Adrenal gland (tissue), 12 donors: Measurements from ENCODE around the gene RPS25. TPM values are rescaled to one million over a fixed set of nuclear protein-coding genes. Genes with fewer than 3 reads are reported as not detected.
"Not testable (repeated sequence)": the region's sequence is repeated elsewhere in the genome, so short reads cannot be mapped to it uniquely, and the experiment has no call there.

Source experiments
- DNase-seq, 7 donors: peaks; one replicate each; pipeline ENCODE4 v3.0.0-alpha.2; 2019 to 2020
- H3K27ac ChIP-seq, 5 donors: fragments of 200-600 bp; sonication (generic) in 4 of 5; 1 replicate in 3 of 5; 2 replicates in 2 of 5; pipeline versions ENCODE4 v1.5.1 to v1.8.0; 2016 to 2020; ENCODE audit warnings: mild to moderate bottlenecking in 1 of 5
- H3K27me3 ChIP-seq: fragments of 200-600 bp; 2 replicates; pipeline ENCODE4 v1.8.0; 2021
- H3K36me3 ChIP-seq, 2 donors: fragments of 200-600 bp; replicated peaks in 1 of 2; 1 replicate in 1 of 2; 2 replicates in 1 of 2; pipeline versions ENCODE4 v1.5.1 to v1.8.0; 2018 to 2022
- H3K4me1 ChIP-seq, 2 donors: fragments of 200-600 bp; replicated peaks in 1 of 2; 1 replicate in 1 of 2; 2 replicates in 1 of 2; pipeline versions ENCODE4 v1.5.1 to v1.8.0; 2018 to 2021
- H3K4me3 ChIP-seq, 4 donors: fragments of 200-600 bp; sonication (generic) in 3 of 4; one replicate each; pipeline ENCODE4 v1.5.1; 2016 to 2018
- H3K9me3 ChIP-seq, 3 donors: fragments of 200-600 bp; sonication (generic) in 1 of 3; replicated peaks in 1 of 3; 1 replicate in 2 of 3; 2 replicates in 1 of 3; pipeline versions ENCODE4 v1.5.1 to v1.8.0; 2016 to 2021
- CTCF ChIP-seq, 6 experiments: fragments of 450-650 bp in 4 of 6; fragments of 200-600 bp in 2 of 6; sonication (generic) in 1 of 6; IDR thresholded peaks; 1 replicate in 5 of 6; 2 replicates in 1 of 6; pipeline versions ENCODE4 v1.5.1 to v1.8.0; 2016 to 2021; ENCODE audit warnings: antibody characterized with exemption in 6 of 6, mild to moderate bottlenecking in 2 of 6, moderate library complexity in 1 of 6
- POLR2A ChIP-seq, 2 donors: fragments of 450-650 bp; IDR thresholded peaks; one replicate each; pipeline ENCODE4 v1.6.1; 2017; ENCODE audit warnings: antibody characterized with exemption in 2 of 2, mild to moderate bottlenecking in 2 of 2, moderate library complexity in 1 of 2
- WGBS, 4 donors: extraction: QIAGEN DNeasy Blood & Tissue Kit in 2 of 4; methylation state at CpG; one replicate each; pipeline versions ENCODE4 v1.1.5 to v1.1.7; 2013 to 2017; 5-methylcytosine and 5-hydroxymethylcytosine counted together
- intact Hi-C, 2 donors: fragments of 100-400 bp; cut with DNase I; formaldehyde crosslinking; loops; one replicate each; pipeline versions ENCODE4 v1.14.1 to v1.15.0; 2022 to 2023
- microRNA-seq, 3 donors: library from miRNA; unstranded; fragments of <30 nt; microRNA quantifications; one replicate each; pipeline ENCODE4, GENCODE V29; 2017 to 2020
- polyA plus RNA-seq, 3 donors: library from polyadenylated mRNA; stranded (reverse); fragments of 200-250 nt in 2 of 3; fragments of 350-450 nt in 1 of 3; fragmentation: Illumina TruSeq in 1 of 3; extraction: RNeasy Lipid Tissue Mini Kit (QIAGEN cat#74804) in 1 of 3; gene quantifications; one replicate each; pipeline ENCODE4 v1.2.3, GENCODE V29; 2013 to 2014
- small RNA-seq, 2 donors: library from RNA; depleted of rRNA; stranded (forward); fragments of <200 nt; gene quantifications; one replicate each; pipeline ENCODE3, GENCODE V24; 2016
- total RNA-seq, 9 donors: library from RNA; depleted of rRNA in 4 of 9; stranded (reverse); fragments of >200 nt in 4 of 9; fragments of 120-200 nt in 1 of 9; fragmentation: NEBNext Ultra II Directional in 1 of 9; extraction: Animal tissue kit (Norgen Biotek cat#: 25700) in 1 of 9; gene quantifications; one replicate each; pipeline versions ENCODE4 v1.1.0 to v1.2.4, GENCODE V29; 2013 to 2023
- donor health status: healthy with polysubstance abuse.
- donor health status: Bipolar disorder and iron deficiency.
- donor health status: DM: yes; HTN: yes; CAD: no.
- donor health status: DM: no; HTN: no; CAD: no.
- donor health status: DM: no; HTN: no; CAD: no.
- donor health status: DM: yes; HTN: yes; CAD: no.

Gene RPS25
- total and polyA plus RNA-seq, 12 donors, result 935 to 1,825 (median 1,091) TPM

GRCh38 chr11:118975771-118976709, 42.1 kb downstream of the RPS25 start:
- peaks cover 8% of the 10 kb centered on the region for H3K27me3 ChIP-seq
- no peak for DNase-seq
- intact Hi-C loops, result no loop called here
- no peak for TF ChIP-seq POLR2A (IDR thresholded peaks at IDR 0.05)
- TF ChIP-seq CTCF (IDR thresholded peaks at IDR 0.05), result no peak
- no peak overlapping the region for H3K4me3 ChIP-seq
- WGBS, 4 donors, result 80 to 84% (median 82%) methylated on average over 15 of the region's 15 CpGs
- no peak overlapping the region for H3K27ac ChIP-seq
- peaks cover 0 to 11% of the 10 kb centered on the region in 2 donors for H3K4me1 ChIP-seq
- no peaks in the 10 kb centered on the region for H3K9me3 ChIP-seq
- no peaks in the 10 kb centered on the region for H3K36me3 ChIP-seq

- Histone ChIP-seq H3K9me3 (no peaks in the 10 kb centered on the region), H3K4me3 (no peak overlapping the region), H3K36me3 (no peaks in the 10 kb centered on the region), H3K4me1 (no peaks in the 10 kb centered on the region), H3K27me3 (peaks cover 12% of the 10 kb centered on the region), H3K27ac (no peak overlapping the region)
- 93 to 96% (median 96%) methylated on average over 2 of the region's 2 CpGs for WGBS, 4 donors
- intact Hi-C loops, result no loop called here
- no peak for TF ChIP-seq POLR2A (IDR thresholded peaks at IDR 0.05)
- TF ChIP-seq CTCF (IDR thresholded peaks at IDR 0.05), result no peak
- no peak for DNase-seq
Measured at GRCh38 chr11:118973985-118974384, 44.2 kb downstream of the RPS25 start.

GRCh38 chr11:118971646-118972045, 46.5 kb downstream of the RPS25 start, which contains the start of gene FOXR1:
TSS of gene FOXR1 (plus strand) at chr11:118971761. CDS start at chr11:118971932, 171 bp downstream.
- TF ChIP-seq CTCF (IDR thresholded peaks at IDR 0.05) (no peak), POLR2A (IDR thresholded peaks at IDR 0.05) (no peak)
- Histone ChIP-seq H3K4me3 (no peak within 1 kb of the TSS), H3K27ac (no peak within 1 kb of the TSS), H3K27me3 (peaks cover 12% of the 10 kb centered on the region), H3K36me3 (no peaks in the 10 kb centered on the region), H3K9me3 (no peaks in the 10 kb centered on the region), H3K4me1 (no peaks in the 10 kb centered on the region)
- 35 to 68% (median 42%) methylated on average over 16 to 33 of the region's 33 CpGs for WGBS, 4 donors
- DNase-seq, result no peak
- intact Hi-C loops, result no loop called here

DNA sequence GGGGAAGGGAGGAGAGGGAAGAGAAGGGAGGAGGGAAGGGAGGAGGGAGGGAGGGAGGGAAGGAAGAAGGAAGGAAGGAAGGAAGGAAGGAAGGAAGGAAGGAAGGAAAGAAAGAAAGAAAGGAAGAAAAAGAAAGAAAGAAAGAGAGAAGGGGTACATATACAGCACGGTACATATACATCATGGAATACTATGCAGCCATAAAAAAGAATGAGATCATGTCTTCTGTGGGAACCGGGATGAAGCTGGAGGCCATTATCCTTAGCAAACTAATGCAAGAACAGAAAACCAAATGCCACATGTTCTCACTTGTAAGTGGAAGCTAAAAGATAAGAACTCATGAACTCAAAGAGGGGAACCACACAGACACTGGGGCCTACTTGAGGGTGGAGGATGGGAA, 48.6 kb downstream of the RPS25 start:
- H3K27me3 ChIP-seq, result peaks cover 12% of the 10 kb centered on the region
- H3K36me3 ChIP-seq, intact Hi-C loops, H3K27ac ChIP-seq, DNase-seq, H3K4me1 ChIP-seq, H3K4me3 ChIP-seq, H3K9me3 ChIP-seq: not testable (repeated sequence)
- WGBS, 4 donors, result 84 to 96% (median 95%) methylated on average over 2 of the region's 2 CpGs

Small RNA genes within 50 kb of the gene (microRNA-seq; reads per million reads assigned to microRNA genes)
- 0 to 0.28 (median 0) reads per million in 3 donors for gene MIR3656

Small RNA genes within 50 kb of the gene (small RNA-seq; reads per million reads assigned to genes)
- gene AP003392.2, result 0 reads per million in 2 donors
- 0 reads per million in 2 donors for gene RF00017
- gene RF00019, result 0 reads per million in 2 donors

Other genes starting within 250 kb of the RPS25 start
- 100 to 1,000 TPM in 4 of 9 donors, 10 to 100 TPM in 5; 59.6 to 138 (median 97.3) TPM for gene DDX6, start 227.2 kb downstream of the RPS25 start, total RNA-seq
- 10 to 100 TPM; 17.6 to 57.4 (median 22.4) TPM for gene DDX6, start 227.2 kb downstream of the RPS25 start, polyA plus RNA-seq
- under 1 TPM in 4 of 9 donors, not detected in 5; 0.04 to 0.17 (median 0.11) TPM for gene CXCR5, start 134.5 kb downstream of the RPS25 start, total RNA-seq
- under 1 TPM in 2 of 3 donors, not detected in 1; 0.24 to 0.27 TPM for gene CXCR5, start 134.5 kb downstream of the RPS25 start, polyA plus RNA-seq
- 100 to 1,000 TPM in 2 of 9 donors, 10 to 100 TPM in 6, 1 to 10 TPM in 1; 6.9 to 108 (median 55.2) TPM for gene BCL9L, start 92.4 kb downstream of the RPS25 start, total RNA-seq
- gene BCL9L, start 92.4 kb downstream of the RPS25 start, polyA plus RNA-seq, result 10 to 100 TPM in 2 of 3 donors, 1 to 10 TPM in 1; 7.8 to 47.7 (median 18.3) TPM
- under 1 TPM in 1 of 9 donors, not detected in 8; 0.39 TPM for gene UPK2, start 62.0 kb downstream of the RPS25 start, total RNA-seq
- 1 to 10 TPM in 1 of 3 donors, under 1 TPM in 1, not detected in 1; 0.64 to 1.0 TPM for gene UPK2, start 62.0 kb downstream of the RPS25 start, polyA plus RNA-seq
- under 1 TPM in 1 of 9 donors, not detected in 8; 0.22 TPM for gene FOXR1, start 46.6 kb downstream of the RPS25 start, total RNA-seq
- not detected for gene FOXR1, start 46.6 kb downstream of the RPS25 start, polyA plus RNA-seq
- 10 to 100 TPM; 15.4 to 73.6 (median 30.5) TPM for gene CENATAC, start 20.2 kb downstream of the RPS25 start, total RNA-seq
- gene CENATAC, start 20.2 kb downstream of the RPS25 start, polyA plus RNA-seq, result 100 to 1,000 TPM in 2 of 3 donors, 10 to 100 TPM in 1; 15.7 to 157 (median 137) TPM
- 100 to 1,000 TPM in 3 of 9 donors, 10 to 100 TPM in 6; 43.4 to 149 (median 88.0) TPM for gene TRAPPC4, start 423 bp upstream of the RPS25 start, total RNA-seq
- 100 to 1,000 TPM in 1 of 3 donors, 10 to 100 TPM in 2; 32.5 to 134 (median 32.9) TPM for gene TRAPPC4, start 423 bp upstream of the RPS25 start, polyA plus RNA-seq
- gene SLC37A4, start 12.5 kb upstream of the RPS25 start, total RNA-seq, result 10 to 100 TPM; 15.8 to 38.9 (median 21.9) TPM
- gene SLC37A4, start 12.5 kb upstream of the RPS25 start, polyA plus RNA-seq, result 10 to 100 TPM in 2 of 3 donors, 1 to 10 TPM in 1; 9.2 to 29.3 (median 25.5) TPM
- gene HYOU1, start 38.9 kb upstream of the RPS25 start, total RNA-seq, result 100 to 1,000 TPM in 3 of 9 donors, 10 to 100 TPM in 6; 43.5 to 301 (median 69.4) TPM
- gene HYOU1, start 38.9 kb upstream of the RPS25 start, polyA plus RNA-seq, result 100 to 1,000 TPM in 1 of 3 donors, 10 to 100 TPM in 2; 44.1 to 174 (median 47.0) TPM
- gene VPS11, start 49.5 kb upstream of the RPS25 start, total RNA-seq, result 10 to 100 TPM; 32.8 to 65.1 (median 55.2) TPM
- gene VPS11, start 49.5 kb upstream of the RPS25 start, polyA plus RNA-seq, result 100 to 1,000 TPM in 2 of 3 donors, 10 to 100 TPM in 1; 60.6 to 146 (median 133) TPM
- 10 to 100 TPM; 10.9 to 37.2 (median 28.6) TPM for gene HMBS, start 66.5 kb upstream of the RPS25 start, total RNA-seq
- gene HMBS, start 66.5 kb upstream of the RPS25 start, polyA plus RNA-seq, result 10 to 100 TPM; 30.1 to 33.4 (median 31.3) TPM
- 10 to 100 TPM; 34.3 to 65.5 (median 53.1) TPM for gene DPAGT1, start 83.5 kb upstream of the RPS25 start, total RNA-seq
- gene DPAGT1, start 83.5 kb upstream of the RPS25 start, polyA plus RNA-seq, result 10 to 100 TPM; 26.8 to 73.9 (median 33.5) TPM
- 10 to 100 TPM in 6 of 9 donors, 1 to 10 TPM in 3; 4.5 to 14.2 (median 11.5) TPM for gene C2CD2L, start 89.0 kb upstream of the RPS25 start, total RNA-seq
- 10 to 100 TPM in 2 of 3 donors, 1 to 10 TPM in 1; 8.1 to 15.8 (median 10.8) TPM for gene C2CD2L, start 89.0 kb upstream of the RPS25 start, polyA plus RNA-seq
- gene HINFP, start 103.2 kb upstream of the RPS25 start, total RNA-seq, result 10 to 100 TPM in 8 of 9 donors, 1 to 10 TPM in 1; 7.4 to 39.1 (median 21.4) TPM
- gene HINFP, start 103.2 kb upstream of the RPS25 start, polyA plus RNA-seq, result 10 to 100 TPM; 15.3 to 33.6 (median 24.0) TPM
- gene ABCG4, start 130.7 kb upstream of the RPS25 start, total RNA-seq, result under 1 TPM in 8 of 9 donors, not detected in 1; 0.08 to 0.60 (median 0.27) TPM
- gene ABCG4, start 130.7 kb upstream of the RPS25 start, polyA plus RNA-seq, result 1 to 10 TPM in 1 of 3 donors, under 1 TPM in 2; 0.20 to 1.1 (median 0.48) TPM
- gene NLRX1, start 150.4 kb upstream of the RPS25 start, total RNA-seq, result 10 to 100 TPM; 10.1 to 32.7 (median 29.7) TPM
- 10 to 100 TPM in 1 of 3 donors, 1 to 10 TPM in 2; 5.5 to 10.1 (median 7.4) TPM for gene NLRX1, start 150.4 kb upstream of the RPS25 start, polyA plus RNA-seq
- under 1 TPM in 1 of 9 donors, not detected in 8; 0.14 TPM for gene NHERF4, start 167.1 kb upstream of the RPS25 start, total RNA-seq
- gene NHERF4, start 167.1 kb upstream of the RPS25 start, polyA plus RNA-seq, result under 1 TPM in 2 of 3 donors, not detected in 1; 0.17 to 0.24 TPM
- 10 to 100 TPM in 7 of 9 donors, 1 to 10 TPM in 2; 5.3 to 21.9 (median 13.8) TPM for gene CBL, start 188.0 kb upstream of the RPS25 start, total RNA-seq
- gene CBL, start 188.0 kb upstream of the RPS25 start, polyA plus RNA-seq, result 10 to 100 TPM in 1 of 3 donors, 1 to 10 TPM in 2; 4.9 to 13.4 (median 6.2) TPM